Keratinocyte (primary cell): ENCODE results near the gene YWHAB. TPM values are rescaled to one million over a fixed set of nuclear protein-coding genes. Genes with fewer than 3 reads are reported as not detected.

Experiments used
- DNase-seq: peaks from one replicate; pipeline ENCODE4 v3.0.0-alpha.2; 2011; ENCODE audit warnings: low read depth, missing footprints, low spot score
- FAIRE-seq: peaks from 2 replicates; lab custom pipeline; 2011; peaks lifted over from hg19 to GRCh38; lab: Jason Lieb, UNC
- H2AFZ ChIP-seq: 2 replicates; pipeline ENCODE4 v1.6.0; 2012; ENCODE audit warnings: low read length, control low read depth, inconsistent platforms; ENCODE audit not compliant: control insufficient read depth
- H3K27ac ChIP-seq: 2 replicates; pipeline ENCODE4 v1.5.1; 2011; ENCODE audit warnings: low read length; ENCODE audit not compliant: control insufficient read depth, insufficient read depth
- H3K27me3 ChIP-seq: 3 replicates; pipeline ENCODE4 v1.6.0; 2011; ENCODE audit warnings: low read length; ENCODE audit not compliant: control insufficient read depth, insufficient read depth; ENCODE audit errors: extremely low read depth
- H3K36me3 ChIP-seq, 2 experiments: 2 replicates in 1 of 2; 3 replicates in 1 of 2; pipeline ENCODE4 v1.5.1; 2011; ENCODE audit warnings: low read length in 2 of 2, mild to moderate bottlenecking in 1 of 2; ENCODE audit not compliant: control insufficient read depth in 2 of 2, insufficient read depth in 2 of 2; ENCODE audit errors: extremely low read depth in 1 of 2
- H3K4me1 ChIP-seq: 3 replicates; pipeline ENCODE4 v1.5.1; 2011; ENCODE audit warnings: low read length; ENCODE audit not compliant: control insufficient read depth, insufficient read depth; ENCODE audit errors: extremely low read depth
- H3K4me2 ChIP-seq: 3 replicates; pipeline ENCODE4 v1.6.0; 2011; ENCODE audit warnings: low read depth, low read length; ENCODE audit not compliant: control insufficient read depth, insufficient read depth; ENCODE audit errors: extremely low read depth
- H3K4me3 ChIP-seq, 3 experiments: fragments of 200-600 bp in 1 of 3; sonication (generic) in 1 of 3; 2 replicates in 2 of 3; 3 replicates in 1 of 3; pipeline ENCODE4 v1.5.1; 2011 to 2016; ENCODE audit warnings: low read length in 3 of 3, mild to moderate bottlenecking in 3 of 3, control low read depth in 2 of 3, inconsistent platforms in 1 of 3, low read depth in 1 of 3, mixed read lengths in 1 of 3, mixed run types in 1 of 3, moderate library complexity in 1 of 3; ENCODE audit not compliant: control insufficient read depth in 2 of 3, insufficient read depth in 2 of 3; ENCODE audit errors: extremely low read depth in 1 of 3
- H3K79me2 ChIP-seq: 2 replicates; pipeline ENCODE4 v1.6.0; 2012; ENCODE audit warnings: low read length; ENCODE audit not compliant: control insufficient read depth, insufficient read depth
- H3K9ac ChIP-seq: 3 replicates; pipeline ENCODE4 v1.6.0; 2011; ENCODE audit warnings: low read length; ENCODE audit not compliant: control insufficient read depth, insufficient read depth; ENCODE audit errors: extremely low read depth
- H3K9me1 ChIP-seq: 3 replicates; pipeline ENCODE4 v1.6.0; 2011; ENCODE audit warnings: low read length; ENCODE audit not compliant: control insufficient read depth, insufficient read depth; ENCODE audit errors: extremely low read depth
- H3K9me3 ChIP-seq: 2 replicates; pipeline ENCODE4 v1.5.1; 2012; ENCODE audit warnings: low read depth, low read length; ENCODE audit not compliant: control insufficient read depth
- H4K20me1 ChIP-seq: 3 replicates; pipeline ENCODE4 v1.6.0; 2011; ENCODE audit warnings: low read length; ENCODE audit not compliant: control insufficient read depth, insufficient read depth; ENCODE audit errors: extremely low read depth
- EZH2 ChIP-seq: IDR thresholded peaks from one replicate; pipeline ENCODE4 v1.6.1; 2012; ENCODE audit warnings: inconsistent platforms, mild to moderate bottlenecking, low read length, moderate library complexity
- dilution Hi-C: fragments of 300-500 bp; cut with MboI; formaldehyde crosslinking; loops from one replicate; pipeline ENCODE4 v1.7.0; 2020; ENCODE audit warnings: low sequenced_read_pairs; ENCODE audit not compliant: extremely low pct_ligation_motif_present
- polyA plus RNA-seq, 5 experiments: library from polyadenylated mRNA; depleted of rRNA in 3 of 5; stranded (reverse) in 3 of 5; stranded (forward) in 1 of 5; unstranded in 1 of 5; fragments of >200 nt; gene quantifications; 1 replicate in 1 of 5; 2 replicates in 3 of 5; 3 replicates in 1 of 5; pipeline versions ENCODE4 v1.2.1 to v1.2.3, GENCODE V29; 2011 to 2012; ENCODE audit warnings: missing spikeins in 2 of 5, low read depth in 1 of 5, low replicate concordance in 1 of 5
- TF ChIP-seq, protein P1 (sequence below), 3 experiments: IDR thresholded peaks in 1 of 3; conservative IDR thresholded peaks in 1 of 3; optimal IDR thresholded peaks in 1 of 3; 2 replicates in 2 of 3; 3 replicates in 1 of 3; pipeline versions ENCODE3 to v1.5.1; 2011; ENCODE audit warnings: low read length in 3 of 3, mild to moderate bottlenecking in 3 of 3, moderate library complexity in 2 of 3, control low read depth in 1 of 3, inconsistent platforms in 1 of 3; ENCODE audit not compliant: insufficient read depth in 2 of 3; ENCODE audit errors: extremely low read depth in 1 of 3

Gene YWHAB
- polyA plus RNA-seq, 1 donor (not counting 4 experiments of a cell fraction or from before 2014, with no cell fraction given), result 214 TPM

DNA sequence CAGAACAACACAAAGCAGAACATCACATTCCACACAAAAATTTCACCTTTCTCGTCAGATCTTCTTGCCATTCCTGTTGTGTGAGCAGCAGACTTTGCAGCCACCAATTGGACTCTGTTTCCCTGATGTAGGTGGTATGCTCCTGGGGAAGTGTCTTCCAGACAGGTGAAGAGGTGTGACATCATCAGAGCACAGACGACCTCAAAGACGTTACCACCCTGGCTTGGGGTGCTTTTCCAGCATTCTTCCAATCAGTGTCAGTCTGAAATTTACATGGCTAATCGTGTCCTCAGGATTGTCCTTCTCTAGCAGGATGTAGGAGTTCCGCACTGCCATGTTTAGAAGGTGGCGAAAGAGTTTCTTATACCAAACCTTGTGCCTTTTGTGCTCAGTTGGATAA is 43.5 kb upstream of the YWHAB start:
- no peak for FAIRE-seq
- no peak for TF ChIP-seq EZH2
- TF ChIP-seq, protein P1, sequence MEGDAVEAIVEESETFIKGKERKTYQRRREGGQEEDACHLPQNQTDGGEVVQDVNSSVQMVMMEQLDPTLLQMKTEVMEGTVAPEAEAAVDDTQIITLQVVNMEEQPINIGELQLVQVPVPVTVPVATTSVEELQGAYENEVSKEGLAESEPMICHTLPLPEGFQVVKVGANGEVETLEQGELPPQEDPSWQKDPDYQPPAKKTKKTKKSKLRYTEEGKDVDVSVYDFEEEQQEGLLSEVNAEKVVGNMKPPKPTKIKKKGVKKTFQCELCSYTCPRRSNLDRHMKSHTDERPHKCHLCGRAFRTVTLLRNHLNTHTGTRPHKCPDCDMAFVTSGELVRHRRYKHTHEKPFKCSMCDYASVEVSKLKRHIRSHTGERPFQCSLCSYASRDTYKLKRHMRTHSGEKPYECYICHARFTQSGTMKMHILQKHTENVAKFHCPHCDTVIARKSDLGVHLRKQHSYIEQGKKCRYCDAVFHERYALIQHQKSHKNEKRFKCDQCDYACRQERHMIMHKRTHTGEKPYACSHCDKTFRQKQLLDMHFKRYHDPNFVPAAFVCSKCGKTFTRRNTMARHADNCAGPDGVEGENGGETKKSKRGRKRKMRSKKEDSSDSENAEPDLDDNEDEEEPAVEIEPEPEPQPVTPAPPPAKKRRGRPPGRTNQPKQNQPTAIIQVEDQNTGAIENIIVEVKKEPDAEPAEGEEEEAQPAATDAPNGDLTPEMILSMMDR (optimal IDR thresholded peaks at IDR 0.05 in 1 of 3, IDR thresholded peaks at IDR 0.05 in 1 of 3, conservative IDR thresholded peaks at IDR 0.05 in 1 of 3; ENCODE audit: extremely low read depth in 1 of 3, insufficient read depth in 2 of 3, low read length in 3 of 3), result no peak
- no peaks in the 10 kb centered on the region for H3K9me1 ChIP-seq
- H3K27me3 ChIP-seq, result peaks cover 21% of the 10 kb centered on the region
- no peaks in the 10 kb centered on the region for H3K4me1 ChIP-seq
- no peak overlapping the region for H3K27ac ChIP-seq
- H2AFZ ChIP-seq, result no peak overlapping the region
- no peaks in the 10 kb centered on the region for H3K36me3 ChIP-seq
- no peak overlapping the region for H3K4me3 ChIP-seq
- H4K20me1 ChIP-seq, result no peaks in the 10 kb centered on the region
- H3K79me2 ChIP-seq, result no peaks in the 10 kb centered on the region
- H3K9me3 ChIP-seq, result no peaks in the 10 kb centered on the region
- H3K9ac ChIP-seq, result no peak overlapping the region
- DNase-seq, result no peak
- dilution Hi-C loops, result no loop called here
- H3K4me2 ChIP-seq, result no peak overlapping the region

DNA sequence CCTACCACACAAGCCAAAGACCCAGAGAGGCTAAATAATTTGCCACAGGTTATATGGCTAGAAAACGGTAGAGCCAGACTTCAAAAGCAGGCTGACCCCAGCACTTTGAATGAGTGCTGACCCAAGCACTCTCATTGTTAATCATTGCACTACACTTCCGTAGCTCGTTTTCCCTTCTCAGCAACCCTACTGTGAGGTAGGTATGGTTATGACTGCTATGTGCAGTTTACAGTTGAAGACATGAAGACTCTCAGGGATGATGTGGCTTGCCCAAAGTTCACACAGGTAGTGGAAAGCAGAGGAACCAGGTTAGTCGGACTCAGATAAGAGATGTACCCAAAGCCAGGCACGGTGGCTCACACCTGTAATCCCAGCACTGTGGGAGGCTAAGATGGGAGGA is 41.6 kb upstream of the YWHAB start:
- no peaks in the 10 kb centered on the region for H3K9me3 ChIP-seq
- no peak overlapping the region for H3K4me2 ChIP-seq
- H3K79me2 ChIP-seq, result no peaks in the 10 kb centered on the region
- dilution Hi-C loops, result no loop called here
- no peak overlapping the region for H3K27ac ChIP-seq
- H3K9ac ChIP-seq, result no peak overlapping the region
- H3K36me3 ChIP-seq, result no peaks in the 10 kb centered on the region
- no peaks in the 10 kb centered on the region for H3K9me1 ChIP-seq
- DNase-seq (no peak), FAIRE-seq (no peak)
- no peaks in the 10 kb centered on the region for H3K4me1 ChIP-seq
- H2AFZ ChIP-seq, result no peak overlapping the region
- no peak overlapping the region for H3K4me3 ChIP-seq
- H4K20me1 ChIP-seq, result no peaks in the 10 kb centered on the region
- TF ChIP-seq, protein P1 (optimal IDR thresholded peaks at IDR 0.05 in 1 of 3, IDR thresholded peaks at IDR 0.05 in 1 of 3, conservative IDR thresholded peaks at IDR 0.05 in 1 of 3; ENCODE audit: extremely low read depth in 1 of 3, insufficient read depth in 2 of 3, low read length in 3 of 3), result no peak
- no peak for TF ChIP-seq EZH2
- peaks cover 11% of the 10 kb centered on the region for H3K27me3 ChIP-seq
